Amniotic stem cell (primary cell): ENCODE results near the gene SCNN1A.

Experiments
- DNase-seq: peaks from one replicate; lab custom pipeline; 2025; lab: John Stamatoyannopoulos, UW

SCNN1A gene

DNA sequence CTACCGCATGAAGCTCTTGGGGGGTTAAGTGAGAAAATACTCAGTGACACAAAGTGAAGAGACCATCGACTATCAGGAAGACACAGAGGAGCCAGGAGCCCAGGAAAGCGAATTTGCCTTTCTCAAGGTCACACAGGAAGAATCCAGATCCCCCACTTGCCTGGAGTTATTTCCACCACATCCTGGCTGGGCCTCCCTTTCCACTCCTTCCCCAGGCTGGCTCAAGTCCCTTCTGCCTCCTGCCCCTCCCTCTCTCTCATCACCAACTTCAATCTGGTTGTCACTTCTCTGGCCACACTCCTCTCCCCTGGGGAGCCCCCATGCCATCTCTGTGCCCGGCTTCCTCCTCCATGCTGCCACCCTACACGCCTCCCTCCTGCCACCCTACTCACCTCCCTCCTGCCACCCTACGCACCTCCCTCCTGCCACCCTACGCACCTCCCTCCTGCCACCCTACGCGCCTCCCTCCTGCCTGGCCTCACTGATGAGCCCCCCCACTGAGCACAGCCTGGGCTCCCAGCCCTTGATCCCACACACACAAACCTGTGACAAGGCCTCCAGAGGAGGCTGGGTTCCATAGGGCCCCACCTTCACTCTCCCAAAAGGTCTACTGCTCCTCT lies 6.3 kb downstream of the SCNN1A start:
- no peak for DNase-seq

DNA sequence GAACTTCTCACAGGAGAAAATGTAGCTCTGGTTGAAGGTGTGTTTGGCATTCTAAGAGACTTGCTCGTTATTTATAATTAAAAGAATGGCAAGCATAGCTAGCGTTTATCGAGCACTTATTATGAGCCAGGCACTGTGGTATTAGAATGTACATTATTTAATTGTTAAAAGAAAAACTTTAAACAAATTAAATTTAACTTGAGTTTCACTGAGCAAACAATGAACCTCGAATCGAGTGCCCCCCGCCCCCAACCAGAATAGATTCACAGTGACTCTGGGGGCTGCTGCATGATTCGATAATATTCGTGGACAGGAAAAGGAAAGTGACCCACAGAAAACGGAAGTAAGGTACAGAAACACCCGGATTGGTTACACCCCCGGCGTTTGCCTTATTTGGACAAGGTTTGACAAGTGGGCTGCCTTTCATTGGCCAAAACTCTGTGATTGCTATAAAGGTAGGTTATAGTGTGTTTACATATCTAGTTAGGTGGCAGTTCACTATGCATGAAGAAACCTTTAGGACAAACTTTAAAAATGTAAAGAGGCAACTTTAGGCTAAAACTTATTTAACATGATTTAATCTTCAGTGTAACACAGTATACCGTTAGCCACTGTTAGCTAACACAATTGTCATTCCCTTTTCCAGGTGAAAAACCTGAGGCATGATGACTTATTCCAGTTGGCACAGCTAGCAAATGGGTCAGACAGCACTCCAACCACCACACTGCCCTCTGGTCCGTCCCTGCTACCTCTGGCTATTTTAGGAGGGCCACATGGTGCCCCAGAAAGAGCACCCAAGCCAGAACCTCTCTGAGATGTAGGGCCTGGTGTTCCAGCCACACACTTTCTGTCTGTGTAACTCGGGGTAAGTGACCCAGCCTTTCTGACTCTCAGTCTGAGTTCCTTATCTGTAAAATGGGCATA lies 7.1 kb downstream of the SCNN1A start:
- no peak for DNase-seq

DNA sequence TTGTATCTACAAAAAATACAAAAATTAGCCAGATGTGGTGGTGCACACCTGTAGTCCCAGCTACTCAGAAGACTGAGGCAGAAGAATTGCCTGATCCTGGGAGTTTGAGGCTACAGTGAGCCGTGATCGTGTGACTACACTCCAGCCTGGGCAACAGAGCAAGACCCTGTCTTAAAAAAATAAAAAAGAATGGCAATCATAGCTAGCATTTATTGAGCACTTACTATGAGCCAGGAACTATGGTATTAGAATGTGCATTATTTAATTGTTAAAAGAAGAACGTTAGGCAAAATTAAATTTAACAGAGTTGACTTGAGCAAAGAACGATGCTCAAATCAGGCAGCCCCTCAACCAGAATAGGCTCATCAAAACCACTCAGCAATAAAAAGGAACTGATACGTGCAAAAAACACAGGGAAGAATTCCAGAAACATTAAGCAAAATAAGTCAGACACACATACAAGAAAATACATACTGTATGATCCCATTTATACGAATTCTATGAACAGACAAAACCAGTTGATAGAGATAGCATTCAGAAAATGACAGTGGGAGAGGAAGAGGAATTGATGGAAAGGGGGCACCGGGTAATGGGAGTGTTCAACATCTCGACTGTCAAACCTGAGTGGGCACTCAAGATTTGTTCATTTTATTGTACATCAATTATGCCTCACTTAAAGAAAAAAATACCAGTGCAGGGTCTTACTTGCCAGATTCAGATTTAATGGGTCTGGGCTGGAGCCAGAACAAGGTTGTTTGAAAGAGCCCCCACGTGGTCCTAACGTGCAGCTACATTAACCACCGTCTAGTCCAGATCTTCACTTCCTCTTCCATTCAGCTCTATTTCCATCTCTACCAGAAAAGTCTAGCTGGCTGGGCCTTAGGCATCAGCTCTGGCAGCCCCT lies 8.0 kb downstream of the SCNN1A start:
- no peak for DNase-seq

GRCh38 chr12:6364044-6364374 lies 11.4 kb downstream of the SCNN1A start:
- no peak for DNase-seq

DNA sequence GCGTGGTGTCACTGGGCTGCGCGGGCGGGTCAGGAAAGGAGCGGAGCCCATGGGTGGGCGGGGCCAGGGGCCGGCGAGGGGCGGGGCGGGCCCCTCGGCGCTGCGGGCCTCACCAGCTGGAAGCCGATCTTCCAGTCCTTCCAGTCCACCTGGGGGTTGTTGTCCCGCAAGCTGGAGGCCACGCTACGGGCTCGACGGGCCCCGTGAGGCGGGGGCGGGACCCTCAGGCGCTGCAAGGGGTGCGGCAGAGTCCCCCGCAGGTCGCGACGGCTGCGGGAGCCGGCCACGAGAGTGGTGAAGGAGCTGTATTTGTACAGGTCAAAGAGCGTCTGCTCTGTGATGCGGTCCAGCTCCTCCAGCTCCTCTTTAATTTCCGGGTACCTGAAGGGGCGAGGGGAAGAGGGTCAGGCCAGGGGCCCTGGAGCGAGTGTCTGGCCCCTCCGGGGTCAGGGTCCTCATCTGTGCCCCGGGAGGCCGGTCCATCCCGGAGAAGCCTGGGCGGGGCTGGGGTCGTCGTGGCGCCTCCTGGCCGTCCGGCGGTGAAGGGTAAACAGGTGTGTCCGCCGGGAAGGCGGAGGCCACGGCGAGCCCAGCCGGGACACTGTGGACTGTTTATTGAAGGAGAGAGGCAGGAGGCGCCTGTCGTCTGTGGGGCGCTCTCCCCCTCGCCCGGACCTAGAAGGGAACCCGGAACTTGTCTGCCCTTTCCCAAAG lies 11.9 kb downstream of the SCNN1A start:
- DNase-seq, result no peak

DNA sequence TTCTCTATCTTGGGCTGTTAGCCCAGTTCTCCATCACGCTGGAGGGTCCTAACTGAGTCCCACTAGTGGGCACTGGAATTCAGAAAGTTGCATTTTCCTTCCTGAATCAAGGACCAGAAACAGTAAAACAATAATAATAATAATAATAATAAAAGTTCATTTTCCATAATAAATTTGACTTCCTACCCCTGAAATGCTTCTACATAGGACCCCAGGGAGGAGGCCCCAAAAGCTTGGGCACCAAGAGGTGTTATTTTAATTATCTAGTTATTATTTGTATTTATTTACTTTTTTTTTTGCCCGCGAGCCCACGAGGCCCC lies 12.4 kb downstream of the SCNN1A start:
- DNase-seq, result no peak

DNA sequence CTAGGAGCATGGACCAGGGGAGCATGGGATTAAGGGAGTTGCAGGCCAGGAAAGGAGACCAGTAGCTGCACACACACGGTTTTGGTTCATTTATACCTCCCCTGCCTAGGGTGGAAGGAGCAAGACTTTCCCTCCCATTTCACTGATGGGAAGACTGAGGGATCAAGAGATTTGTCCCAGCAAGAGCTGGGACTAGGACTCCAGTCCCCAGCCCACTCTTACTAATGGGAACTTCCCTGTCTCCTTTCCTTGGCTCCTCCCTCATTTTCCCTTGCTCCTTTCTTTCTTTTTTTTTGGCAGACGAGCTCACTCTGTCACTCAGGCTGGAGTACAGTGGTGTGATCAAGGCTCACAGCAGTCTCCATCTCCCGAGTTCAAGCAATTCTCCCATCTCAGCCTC lies 13.0 kb downstream of the SCNN1A start:
- DNase-seq, result no peak

DNA sequence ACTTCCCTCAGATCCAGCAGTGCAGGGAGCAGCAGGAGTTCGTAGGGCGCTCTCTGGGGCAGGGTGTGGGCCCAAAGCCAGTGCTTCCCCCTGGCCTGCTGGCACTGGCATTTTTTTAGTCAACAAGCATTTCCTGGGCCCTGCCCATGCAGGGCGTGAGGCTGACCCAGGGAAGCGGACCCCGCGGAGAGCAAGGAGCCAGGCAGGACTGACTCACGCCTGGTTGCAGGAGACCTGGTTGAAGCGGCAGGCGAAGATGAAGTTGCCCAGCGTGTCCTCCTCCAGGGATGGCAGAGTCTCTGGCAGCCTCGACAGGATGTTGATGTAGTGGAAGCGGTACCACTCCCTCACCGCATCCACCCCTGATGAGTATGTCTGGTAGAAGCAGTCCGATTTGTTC lies 13.5 kb downstream of the SCNN1A start:
- DNase-seq, result no peak

GRCh38 chr12:6360578-6361490 lies 14.5 kb downstream of the SCNN1A start:
- DNase-seq, result no peak

DNA sequence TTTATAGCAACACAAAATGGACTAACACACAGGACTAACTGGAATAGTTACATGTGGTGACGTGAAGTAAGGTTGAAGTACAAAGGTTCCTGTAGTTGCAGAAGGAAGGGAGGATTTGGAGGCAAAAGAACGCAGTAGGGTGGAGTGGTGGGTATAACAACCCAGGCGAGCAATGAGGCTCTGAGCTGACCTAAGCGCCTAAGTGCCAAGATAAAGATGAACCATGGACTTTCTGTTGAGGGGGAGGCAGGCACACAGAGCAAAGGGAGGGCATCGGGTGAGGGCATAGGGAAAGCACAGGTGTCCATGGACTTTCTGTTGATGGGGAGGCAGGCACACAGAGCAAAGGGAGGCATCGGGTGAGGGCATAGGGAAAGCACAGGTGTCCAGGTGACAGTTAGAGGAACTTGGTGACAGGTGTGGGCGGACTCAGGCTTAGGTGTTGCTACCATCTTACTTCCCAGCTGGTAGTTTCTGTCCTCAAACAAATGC lies 15.2 kb downstream of the SCNN1A start:
- no peak for DNase-seq

DNA sequence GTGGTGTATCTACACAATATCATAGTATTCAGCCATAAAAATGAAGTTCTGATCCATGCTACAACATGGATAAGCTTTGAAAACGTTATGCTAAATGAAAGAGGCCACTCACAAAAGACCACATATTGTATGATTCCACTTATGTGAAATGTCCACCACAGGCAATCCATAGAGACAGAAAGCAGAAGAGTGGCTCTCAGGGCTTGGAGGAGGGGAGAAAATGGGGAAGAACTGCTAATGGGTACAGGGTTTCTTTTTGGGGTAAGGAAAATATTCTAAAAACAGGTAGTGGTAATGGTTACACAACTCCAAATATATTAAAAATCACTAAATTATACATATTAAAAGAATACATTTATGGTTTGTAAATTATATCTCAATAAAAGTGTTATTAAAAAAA lies 16.5 kb downstream of the SCNN1A start:
- no peak for DNase-seq

- DNase-seq, result no peak
Observed at GRCh38 chr12:6356374-6356820, 19.0 kb downstream of the SCNN1A start.

- no peak for DNase-seq
Observed at GRCh38 chr12:6355491-6356373, 19.6 kb downstream of the SCNN1A start.

DNA sequence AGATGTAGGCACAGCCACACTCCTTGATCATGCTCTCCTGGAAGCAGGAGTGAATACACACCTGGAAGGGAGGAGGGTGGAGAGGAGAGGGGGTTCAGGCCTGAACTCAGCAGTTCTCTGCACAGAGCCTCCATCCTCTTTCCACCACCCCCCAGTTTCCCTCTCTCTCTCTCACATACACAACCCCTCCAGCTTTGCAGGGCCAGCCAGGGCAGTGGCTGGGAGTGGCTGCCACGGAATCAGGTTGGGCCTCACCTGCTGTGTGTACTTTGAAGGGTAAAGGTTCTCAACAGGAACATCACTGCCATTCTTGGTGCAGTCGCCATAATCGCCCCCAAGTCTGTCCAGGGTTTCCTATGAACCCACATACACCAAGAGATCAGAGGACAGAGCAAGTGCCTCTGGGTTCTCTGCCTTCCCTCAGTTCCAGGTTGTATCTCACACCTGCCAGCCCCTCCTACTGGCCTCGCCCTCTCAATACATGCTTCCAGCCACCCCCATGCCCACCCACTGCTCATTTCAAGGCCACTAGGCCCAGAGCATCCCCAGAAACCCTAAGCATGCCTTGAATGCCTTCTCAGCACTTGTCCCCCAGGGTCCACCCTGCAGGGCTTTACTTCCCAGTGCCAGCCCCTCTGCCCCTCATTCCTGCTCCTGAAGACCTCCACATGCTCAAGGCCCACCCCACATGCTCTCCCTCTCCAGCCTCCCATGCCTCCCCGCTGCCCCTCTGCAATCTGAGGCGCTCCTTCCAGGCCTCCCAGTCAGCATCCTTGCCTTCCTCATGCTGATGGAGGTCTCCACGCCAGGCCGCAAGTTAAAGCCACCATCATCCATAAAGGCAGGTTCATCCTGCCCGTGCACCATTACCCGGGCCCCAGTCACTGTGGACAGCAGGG lies 20.6 kb downstream of the SCNN1A start:
- no peak for DNase-seq

DNA sequence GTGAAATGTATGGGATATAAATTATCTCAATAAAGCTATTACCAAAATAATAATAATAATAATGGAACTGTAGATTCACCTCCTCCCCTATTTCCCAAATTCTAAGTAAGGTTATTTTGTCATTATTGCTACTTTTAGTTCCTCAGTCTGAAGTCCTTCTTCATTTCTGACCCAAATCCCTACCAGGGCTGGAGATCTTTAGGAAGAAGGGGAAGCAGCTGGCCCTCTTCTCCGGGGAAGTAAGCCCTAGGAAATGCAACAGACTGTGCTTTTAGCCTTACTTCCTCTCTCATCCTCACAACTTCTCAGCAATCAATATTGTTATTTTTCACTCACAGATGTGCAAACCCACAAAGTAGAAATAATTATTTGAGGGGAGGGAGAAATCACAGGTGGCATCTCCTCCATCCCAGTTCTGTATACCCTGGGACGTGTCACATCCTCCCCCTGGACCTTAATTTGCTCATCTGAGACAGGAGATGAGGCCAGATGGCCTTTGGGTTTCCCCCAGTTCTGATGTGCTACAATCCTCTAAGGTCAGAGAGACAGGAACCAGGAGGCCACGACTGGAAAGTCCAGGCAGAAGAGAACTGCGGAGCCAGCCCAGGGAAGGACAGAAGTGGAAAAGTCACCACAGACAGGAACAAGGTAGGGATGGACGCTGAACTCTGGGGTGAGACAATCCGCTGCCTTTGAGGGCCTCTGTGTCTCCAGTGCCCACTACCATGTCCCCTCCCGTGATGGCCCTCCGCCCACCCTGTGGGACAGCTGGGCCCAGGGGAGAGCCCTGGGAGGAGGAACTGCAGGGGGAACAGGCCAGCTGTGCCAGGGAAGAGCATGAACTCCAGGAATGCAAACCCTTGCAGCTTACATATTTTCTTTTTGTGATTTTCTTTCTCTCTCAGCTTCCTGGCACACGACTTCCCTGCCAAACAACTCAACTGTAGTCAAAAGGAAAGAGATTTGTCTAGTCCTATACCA lies 22.9 kb downstream of the SCNN1A start:
- no peak for DNase-seq

- DNase-seq, result no peak
Observed at GRCh38 chr12:6351622-6352021, 23.7 kb downstream of the SCNN1A start.
